ENCODE measurements around the gene OVAAL.
"Not testable (repeated sequence)": the region's sequence is repeated elsewhere in the genome, so short reads cannot be mapped to it uniquely, and the experiment has no call there.

Gene OVAAL

DNA sequence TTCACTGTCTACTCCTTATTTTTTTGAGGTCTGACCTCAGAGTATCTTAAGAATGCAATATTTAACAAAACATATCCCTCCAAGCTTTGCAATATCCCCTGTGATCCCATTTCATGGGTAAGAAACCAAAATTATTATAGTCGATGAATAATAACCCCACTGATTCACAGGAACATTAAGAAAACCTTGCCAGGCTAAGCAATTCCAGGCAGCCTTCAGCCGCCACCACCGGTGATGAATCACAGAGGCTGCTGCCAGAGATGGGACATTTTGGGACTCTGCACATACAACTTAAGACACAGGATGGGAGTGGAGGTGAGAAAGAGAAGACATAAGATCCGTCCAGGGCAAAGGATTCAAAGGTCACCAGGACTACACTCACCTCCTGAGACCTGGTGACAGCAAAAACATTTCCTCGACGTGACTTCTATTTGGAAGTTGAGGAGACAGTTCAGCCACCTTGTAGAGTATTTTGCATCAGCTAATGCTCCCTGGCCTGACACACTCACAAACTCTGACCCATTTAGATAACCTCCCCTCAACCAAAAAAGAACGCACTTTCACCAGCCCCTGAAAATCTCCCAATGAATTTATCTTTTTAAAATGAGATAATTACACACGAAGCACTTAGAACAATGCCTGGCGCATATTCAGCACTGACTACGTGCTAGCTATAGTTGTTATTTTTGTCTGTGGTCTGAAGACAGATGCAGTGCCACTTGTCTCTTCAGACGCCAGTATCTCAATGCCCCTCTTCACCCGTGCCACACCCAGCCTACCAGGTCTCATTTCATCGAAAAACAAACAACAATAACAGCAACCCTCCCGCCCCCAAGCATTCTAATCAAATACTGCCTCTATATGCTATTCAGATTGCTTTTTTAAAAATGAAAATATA is 17.8 kb upstream of the OVAAL start:
- DNase-seq, result no peak

DNA sequence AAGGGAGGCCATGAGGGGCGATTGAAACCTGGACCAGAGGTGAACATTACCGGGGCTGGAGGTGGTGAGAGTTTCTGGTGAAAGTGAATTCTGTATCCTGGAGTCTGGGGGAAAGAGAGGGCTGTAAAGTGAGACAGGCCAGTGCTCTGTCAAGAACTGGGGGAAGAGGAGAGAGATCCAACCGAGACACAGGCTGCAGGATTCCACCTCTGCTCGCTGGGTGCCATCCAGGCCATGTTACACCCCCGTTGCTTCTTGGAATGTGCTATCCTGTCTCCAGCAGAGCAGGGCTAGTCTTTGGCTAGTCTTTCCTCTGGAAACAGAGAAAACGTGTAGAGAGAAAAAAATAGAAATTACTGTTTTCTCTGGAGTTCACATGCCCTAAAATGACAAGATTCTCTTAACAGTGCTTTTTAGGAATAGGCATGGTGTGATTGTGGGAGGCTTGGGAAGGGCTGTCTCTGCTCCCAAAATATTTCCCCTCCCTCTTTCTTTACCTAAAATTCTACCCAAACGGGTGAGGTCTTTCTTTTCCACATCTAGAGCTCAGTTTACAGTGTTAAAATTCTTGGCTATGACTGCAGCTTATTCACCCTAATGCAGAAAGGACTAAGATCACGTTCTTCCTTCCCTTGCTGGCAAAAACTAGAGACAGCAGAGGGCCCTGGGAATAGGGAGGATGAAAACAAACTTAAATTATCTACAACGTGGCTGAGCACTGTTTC is 16.5 kb upstream of the OVAAL start:
- no peak for DNase-seq

DNA sequence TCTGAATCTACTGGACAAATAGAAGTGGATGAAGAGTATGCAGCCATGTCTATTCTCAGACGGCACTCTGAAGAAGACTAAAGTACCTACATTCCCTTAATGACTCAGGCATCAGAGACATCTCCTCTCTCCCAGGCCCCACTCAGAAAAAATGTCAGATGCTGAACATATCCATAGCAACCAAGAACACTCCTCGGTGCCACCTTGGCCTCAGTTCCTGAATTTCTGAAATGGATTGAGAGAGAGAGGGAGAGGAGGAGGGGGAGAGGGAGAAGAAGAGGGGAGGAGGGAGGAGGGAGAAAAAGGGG is 16.0 kb upstream of the OVAAL start:
- no peak for DNase-seq

DNA sequence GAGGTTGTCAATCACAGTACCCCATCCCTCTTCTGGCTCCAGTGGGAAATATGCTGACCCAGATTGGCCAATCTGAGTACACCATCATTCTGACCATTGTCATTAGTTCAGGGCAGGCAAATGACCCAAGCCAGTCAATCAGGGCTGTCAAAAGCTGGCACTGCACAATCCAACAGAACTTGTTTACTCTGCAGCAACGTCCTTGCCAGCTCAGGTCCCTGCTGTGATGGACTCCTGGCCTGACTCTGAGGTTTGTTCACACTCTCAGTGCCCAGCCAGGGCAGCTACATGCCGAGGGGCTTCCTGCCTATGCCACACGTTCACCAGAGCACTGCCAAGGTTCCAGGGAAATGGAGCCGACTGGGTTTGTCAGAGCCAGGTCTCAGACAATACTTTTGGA is 14.7 kb upstream of the OVAAL start:
- DNase-seq, result no peak

DNA sequence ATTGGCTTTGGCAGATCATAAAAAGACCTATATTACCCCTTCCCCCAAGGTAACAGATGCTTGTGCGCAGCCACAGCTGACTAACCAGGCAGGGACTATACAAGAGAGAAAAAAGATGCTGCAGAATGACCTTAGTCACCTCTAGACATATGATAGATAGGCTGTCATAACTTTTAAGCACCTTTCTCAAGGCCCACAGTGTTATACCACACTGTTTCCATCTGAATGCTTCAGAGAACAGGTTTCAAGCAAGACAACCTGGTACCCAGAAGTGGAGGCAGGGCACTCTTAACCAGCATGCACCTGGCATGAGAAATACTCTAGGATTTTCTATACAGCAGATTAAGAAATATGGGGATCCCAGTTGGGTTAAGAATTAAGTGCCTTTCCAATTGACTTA is 12.8 kb upstream of the OVAAL start:
- DNase-seq, result no peak

DNA sequence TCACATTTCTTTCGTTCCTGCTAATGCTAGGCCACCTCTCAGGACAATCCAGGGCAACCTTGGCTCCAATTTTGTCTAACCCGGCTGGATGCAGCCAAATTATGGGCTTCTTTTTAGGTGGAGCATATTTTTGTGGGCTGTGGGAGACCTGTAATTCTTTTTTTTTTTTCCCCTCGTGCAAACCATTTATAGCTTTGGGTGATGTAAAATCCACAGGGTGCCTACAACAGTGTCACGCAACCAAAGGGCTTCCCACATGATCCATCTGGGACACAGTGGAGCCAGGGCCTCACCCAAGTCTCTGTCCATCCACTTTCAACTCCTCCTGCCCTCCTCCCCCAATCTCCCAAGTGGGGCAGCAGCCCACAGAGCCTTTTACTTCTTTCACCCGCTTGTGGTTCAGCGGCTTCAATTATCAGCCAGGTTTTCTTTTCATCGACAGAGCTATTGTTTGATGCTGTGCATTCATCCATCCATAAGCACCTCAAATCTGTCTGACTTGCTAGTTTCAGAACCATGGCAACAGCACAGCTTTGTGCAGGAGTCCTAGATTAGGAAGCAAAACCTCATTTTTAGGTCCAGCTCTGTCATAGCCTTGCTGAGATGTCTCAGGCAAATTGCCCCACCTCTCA is 10.0 kb upstream of the OVAAL start:
- DNase-seq, result no peak

DNA sequence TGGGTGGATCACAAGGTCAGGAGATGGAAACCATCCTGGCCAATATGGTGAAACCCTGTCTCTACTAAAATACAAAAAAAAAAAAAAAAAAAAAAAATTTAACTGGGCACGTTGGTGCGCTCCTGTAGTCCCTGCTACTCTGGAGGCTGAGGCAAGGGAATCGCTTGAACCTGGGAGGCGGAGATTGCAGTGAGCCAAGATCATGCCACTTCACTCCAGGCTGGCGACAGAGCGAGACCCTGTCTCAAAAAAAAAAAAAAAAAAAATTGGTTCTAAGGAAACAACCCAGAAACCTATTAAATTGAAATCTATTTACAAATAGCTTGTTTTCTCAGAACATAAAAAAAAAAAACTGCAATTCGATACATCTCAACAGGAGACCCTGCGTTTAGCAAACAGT is 9.0 kb upstream of the OVAAL start:
- DNase-seq, result not testable (repeated sequence)

DNA sequence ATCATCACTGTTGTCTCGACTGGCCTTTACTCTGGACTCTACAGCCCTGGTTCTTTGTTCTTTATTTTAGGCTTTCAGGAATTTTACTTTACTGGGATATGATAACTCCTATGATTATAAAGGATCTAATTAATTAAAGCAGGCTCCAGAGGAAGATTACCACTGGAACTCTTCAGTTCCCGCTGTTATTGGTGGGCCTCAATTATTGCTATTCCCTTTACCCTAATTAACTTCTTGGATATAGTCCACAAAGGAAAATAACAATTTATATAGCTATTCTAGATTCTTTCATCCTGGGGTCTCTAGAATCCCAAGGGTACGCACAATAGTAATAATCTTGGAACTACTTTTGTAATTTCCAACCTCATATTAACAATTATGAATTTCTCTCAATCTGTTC is 8.5 kb upstream of the OVAAL start:
- DNase-seq, result no peak

DNA sequence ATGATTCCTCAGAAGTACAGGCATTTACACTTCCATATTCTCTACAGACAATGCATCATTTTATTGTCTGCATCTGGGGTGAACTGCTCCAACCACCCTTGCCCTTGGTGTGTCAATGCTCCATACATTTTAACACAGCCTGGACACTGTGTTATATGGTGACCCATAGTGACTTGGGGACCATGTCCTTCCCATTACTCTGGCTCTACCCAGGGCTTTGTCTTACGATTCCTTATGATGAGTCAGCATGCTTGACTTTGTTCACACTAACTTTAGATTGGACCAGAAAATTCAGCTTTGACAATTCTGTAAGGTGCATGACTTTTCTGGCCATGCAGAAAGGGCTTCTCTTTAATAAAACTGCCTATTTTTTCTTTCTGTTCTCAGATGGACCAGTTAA is 6.8 kb upstream of the OVAAL start:
- DNase-seq, result no peak

DNA sequence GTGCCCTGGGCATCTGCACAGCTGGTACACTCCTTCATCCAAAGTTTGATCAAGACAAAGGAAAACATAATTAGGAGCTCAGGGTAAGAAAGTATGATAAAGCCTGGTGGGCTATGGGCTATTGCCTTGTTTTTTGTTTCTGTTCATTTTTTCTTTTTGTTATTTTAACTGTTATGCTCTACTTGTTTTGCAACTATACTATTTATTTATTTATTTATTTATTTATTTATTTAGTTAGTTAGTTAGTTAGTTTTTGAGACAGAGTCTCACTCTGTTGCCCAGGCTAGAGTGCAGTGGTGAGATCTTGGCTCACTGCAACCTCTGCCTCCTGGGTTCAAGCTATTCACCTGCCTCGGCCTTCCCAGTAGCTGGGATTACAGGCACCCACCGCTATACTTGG is 5.7 kb upstream of the OVAAL start:
- not testable (repeated sequence) for DNase-seq

DNA sequence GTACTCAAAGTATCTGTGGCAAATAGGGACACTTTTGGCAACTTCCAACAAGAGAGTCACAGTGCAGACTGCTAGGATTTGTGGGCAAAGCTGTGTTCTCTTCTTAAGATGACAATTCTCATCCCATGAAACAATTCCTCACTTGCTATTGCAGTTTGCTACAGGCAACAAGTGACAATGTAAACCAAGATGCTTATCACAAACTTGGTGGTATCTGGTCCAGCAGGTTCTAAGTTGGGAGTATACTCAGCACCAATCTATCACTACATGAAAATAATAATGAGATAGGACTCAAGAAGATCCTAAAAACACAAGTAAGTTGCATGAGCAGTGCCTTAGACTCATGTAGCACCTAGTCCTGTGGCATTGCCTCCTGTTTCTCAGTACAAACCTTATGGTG is 3.4 kb upstream of the OVAAL start:
- DNase-seq, result no peak

DNA sequence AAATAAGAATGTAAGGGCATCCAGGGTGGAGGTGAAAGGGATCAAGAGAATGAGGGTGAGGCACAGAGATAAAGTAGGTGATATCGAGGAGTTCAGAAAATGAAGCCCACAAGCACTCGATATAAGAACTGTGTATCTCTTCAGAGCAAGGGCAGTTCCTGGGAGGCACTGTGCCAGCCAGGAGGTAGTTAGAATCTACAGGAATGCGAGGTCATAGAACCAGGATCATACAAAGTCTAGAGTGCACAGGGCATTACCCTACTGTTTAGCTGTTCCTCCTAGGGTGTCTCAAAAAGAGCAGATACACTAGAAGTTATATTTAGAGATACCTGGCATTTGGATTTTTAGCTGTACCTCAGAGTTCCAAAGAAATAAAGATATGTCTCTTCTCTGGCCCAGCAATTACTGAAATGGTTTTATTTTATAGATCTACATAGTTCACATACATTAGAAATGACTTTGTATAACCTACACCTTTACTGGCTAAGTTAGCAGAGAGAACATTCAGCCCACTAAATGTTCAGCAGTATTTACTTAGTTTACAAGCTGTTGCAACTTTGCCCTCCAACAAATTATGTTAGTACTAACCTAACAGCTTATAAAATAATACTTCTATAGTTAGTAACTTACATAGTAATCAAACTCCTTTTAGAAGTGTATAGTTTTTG is 1.6 kb downstream of the OVAAL start:
- DNase-seq, result no peak

DNA sequence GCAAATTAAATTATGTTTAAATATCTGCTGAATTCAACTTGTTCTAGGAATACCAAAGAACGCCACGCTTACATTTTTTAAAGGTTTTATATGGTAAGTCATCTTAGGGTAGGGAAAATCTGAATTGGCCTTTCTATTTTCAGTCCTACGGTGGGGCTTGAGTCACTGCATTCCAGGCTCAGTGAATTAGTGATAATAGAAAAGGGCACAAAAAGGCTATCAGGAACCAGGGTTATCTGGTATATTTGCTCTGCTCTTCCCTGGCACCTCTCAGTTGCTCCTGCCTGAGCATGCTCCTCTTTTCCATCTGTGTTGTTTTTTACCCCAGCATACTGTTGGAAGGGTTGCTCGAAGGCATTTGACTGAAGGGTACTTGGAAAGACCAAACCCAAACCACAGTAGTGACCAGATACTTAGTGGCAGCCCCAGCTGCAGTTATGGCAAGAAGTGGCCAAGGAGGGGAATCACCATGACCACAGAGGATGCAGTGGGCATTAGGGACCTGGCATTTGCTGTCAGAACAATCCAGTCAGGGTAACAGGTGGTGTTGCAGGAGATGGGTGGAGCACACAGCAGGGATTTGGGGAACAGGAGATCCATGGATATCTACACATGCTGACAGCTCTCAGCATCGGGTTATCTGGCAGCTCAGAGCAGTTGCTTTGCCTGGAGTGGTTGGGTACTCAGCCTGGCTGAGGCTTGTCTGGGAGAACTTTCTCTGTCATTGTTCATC is 2.3 kb downstream of the OVAAL start:
- no peak for DNase-seq

DNA sequence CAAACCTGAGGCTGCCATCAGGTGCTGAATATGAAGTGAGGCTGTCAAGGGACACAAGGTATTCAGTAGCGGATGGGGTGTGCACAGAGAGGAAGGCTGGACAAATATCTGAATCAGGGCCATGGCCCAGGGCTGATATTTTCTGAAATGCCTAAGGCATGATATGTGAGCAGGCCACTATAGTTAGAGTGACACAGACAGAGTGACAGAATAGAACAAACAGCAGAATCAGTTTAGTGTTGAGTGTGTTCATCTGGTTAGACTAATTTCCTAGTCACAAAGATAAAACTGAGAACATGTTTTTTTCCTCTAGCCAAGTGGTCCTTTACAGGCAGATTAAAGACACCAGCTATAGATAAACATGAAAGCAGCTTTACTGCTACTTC is 3.9 kb downstream of the OVAAL start:
- no peak for DNase-seq

DNA sequence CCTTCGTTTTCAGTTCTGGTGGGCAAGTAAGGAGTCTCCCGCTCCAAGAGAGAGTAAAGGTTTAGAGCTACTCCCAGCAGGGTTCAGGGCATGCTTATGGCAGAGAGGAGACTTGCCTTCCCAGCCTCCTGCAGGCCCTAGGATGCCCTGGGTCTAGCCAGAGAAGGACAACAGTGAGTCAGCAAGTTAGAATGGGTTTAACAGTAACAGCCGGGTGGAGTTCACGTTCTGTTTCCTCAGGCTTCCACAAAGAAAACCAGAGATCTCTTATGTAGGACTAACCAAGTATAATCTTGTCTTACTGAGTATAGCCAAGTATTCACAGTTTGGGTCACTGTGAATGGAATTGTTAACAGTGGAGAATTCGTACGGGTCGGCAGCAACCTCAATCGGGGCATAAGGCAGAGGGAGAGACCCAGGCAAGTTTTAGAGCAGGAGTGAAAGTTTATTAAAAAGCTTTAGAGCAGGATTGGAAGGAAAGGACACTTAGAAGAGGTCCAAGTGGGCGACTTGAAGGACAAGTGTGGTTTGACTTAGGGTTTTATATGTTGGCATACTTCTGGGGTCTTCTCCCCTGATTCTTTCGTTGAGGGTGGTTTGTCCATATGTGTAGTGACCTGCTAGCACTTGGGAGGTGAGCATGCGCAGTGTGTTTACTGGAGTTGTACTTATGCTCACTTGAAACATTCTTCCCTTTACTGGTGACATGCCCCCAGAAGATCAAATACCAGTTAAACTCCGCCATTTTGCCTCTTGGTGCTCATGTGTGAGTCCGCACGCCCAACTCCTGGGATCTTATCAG is 4.5 kb downstream of the OVAAL start:
- DNase-seq, result no peak

DNA sequence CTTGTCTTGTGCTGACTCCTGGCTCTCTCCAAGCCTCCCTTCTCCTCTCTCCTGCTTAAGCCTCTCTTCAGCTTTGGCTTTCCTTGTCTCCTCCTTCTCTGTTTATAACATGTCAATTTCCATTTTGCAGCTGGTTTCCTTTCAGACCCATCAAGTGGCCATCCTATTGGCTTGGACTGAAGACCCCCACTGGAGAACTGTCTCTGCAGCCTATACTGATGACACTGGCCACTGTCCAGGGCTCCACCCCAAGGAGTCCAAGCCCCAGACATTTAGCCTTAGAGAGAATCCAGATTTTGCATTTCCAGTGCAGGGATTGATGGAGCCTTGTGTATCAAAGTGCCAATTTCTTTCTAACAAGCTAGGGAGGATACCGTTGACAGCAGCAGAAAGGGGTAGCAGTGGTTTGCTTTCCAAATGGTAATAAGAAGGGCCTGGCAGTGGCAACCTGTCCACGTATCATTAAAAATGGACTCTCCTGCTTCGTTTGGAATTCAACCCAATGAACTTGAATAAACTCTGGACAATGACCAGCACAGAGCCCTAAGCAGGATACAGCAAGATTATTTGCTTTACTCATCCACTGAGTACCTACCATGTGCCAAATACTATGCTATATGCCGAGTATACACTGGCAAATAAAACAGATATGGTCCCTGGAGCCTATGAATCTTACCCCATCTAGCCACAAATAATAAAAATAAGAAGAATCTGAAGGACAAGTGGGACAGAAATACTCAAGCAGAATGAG is 6.5 kb downstream of the OVAAL start:
- DNase-seq, result no peak

DNA sequence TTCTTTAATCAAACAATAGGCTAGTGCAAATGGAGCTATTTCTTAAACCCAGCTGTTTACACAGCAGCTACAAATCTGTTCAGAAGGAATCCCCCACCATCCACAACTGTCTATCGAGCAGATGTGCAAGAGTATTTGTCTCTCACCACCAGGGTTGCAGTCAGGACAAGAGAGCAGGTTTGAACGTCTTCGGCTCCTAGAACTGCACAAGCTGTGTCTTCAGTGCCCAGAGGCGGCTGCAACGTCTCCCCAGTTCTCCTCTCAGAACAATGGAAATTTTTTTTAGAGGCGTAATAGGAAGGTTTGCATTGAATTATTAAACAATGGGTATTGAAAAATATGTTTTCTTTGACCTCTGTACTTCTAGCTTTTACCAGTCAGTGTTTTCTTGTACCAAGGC is 7.3 kb downstream of the OVAAL start:
- no peak for DNase-seq

DNA sequence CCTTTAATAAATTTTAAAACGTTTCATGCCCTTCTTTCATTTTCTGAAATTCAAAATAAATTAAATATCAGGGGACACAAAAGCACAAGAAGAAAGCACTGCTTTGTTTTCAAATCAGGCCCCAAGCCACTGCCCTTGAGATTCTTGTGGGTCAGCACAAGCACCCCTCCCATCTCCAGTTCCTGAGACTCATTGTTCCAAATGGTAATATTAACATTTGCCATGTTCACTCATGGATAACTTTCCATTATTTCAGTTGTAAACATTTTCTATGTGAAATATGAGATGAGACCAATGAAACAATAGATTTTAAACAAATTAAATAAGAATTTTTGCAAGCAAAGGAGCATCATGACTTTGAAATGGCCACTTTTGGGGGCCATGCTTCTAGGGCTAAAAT is 7.7 kb downstream of the OVAAL start:
- DNase-seq, result no peak

DNA sequence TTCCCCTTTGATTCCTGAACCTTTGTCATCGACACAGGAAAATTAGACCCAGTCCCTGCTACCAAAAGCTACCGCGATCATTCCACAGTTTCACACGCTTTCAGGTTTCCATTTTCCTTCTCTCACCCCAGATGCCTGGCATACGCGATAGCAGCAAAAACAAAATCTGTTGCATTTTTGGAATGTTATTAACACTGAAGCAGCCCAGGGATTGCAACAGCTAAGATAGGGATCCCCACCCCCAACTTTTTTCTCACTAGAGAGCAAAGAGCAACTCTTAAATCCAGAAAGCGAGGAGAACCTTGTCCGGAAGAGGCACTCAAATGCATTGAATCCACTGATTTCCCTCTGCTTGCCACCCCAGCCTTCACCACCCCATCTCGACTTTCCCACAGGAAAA is 8.9 kb downstream of the OVAAL start:
- DNase-seq, result no peak

DNA sequence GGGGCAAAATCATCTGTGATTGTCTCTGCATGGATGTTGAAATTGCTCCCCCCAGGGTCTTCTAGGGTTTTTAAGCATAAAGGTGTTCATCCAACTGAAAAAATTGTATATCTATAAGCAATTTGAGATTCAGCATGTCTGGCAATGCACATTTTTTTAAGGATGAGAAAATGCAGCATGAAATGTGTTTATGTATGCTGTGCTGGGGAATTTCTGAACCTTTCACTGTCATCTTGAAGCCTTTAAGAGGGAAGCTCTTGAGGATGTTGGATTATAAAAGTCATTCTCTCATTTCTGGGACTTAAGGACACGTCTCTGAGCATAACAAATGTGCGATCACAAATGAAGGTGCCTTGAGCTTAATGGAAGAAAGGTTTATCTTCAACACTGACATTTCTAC is 9.4 kb downstream of the OVAAL start:
- DNase-seq, result no peak
